Hematopoietic multipotent progenitor cell (in vitro differentiated cells): ENCODE measurements around the gene PARP16. TPM values are rescaled to one million over a fixed set of nuclear protein-coding genes. Genes with fewer than 3 reads are reported as not detected.
A peak's percentile ranks its signal among the peaks of the same experiment; 100 is the strongest.

Experiments
- DNase-seq, 3 donors: peaks; one replicate each; pipeline ENCODE4 v3.0.0-alpha.2; 2011 to 2015; ENCODE audit warnings: low read depth in 2 of 3, low spot score in 2 of 3
- total RNA-seq: library from RNA; depleted of rRNA; stranded (reverse); fragments of >200 nt; gene quantifications from one replicate; pipeline ENCODE4 v1.2.3, GENCODE V29; 2012

The PARP16 gene
- total RNA-seq, 1 donor: 13.7 TPM

DNA sequence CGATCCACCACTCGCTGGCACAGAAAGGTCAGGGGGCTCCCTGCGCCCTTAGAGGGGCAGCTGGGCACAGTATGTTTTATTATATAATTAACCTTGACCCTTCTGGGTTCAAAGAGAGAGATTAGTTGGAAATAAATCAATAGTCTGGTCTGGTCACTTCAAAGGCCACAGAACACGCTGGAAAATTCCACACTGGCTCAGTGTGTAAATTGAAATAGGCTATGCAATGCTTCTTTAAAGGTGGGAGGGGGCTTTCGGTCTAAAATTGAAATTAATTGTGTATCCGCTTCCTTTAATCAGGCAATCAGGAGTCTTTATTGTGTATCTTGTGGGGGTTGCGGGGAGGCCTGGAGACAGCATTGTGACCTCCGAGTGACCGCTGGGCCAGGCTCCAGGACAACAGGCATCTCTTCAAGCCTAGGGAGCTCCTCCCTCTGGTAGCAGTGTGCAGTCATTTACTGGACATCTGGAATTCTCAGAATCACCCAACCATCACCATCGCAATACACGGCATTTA lies 25.8 kb upstream of the PARP16 start:
- no peak for DNase-seq

DNA sequence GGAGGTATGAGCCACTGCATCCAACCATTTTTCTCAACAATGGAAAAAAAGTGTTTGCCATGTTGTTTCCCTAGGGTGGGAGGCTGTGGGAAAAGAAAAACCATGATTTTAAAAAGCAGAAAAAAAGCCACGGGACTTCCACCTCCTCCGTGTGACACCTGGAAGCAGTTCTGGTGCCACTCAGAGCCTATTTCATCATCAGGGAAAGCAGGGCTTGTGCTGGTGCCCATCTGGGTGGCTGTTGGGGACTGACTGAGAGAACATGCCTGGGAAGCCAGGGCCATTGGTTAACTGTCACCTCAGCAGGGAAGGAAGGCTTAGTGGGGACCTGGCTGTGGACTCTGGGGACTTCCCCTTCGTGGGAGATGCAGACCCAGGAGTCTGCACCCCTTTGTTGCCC lies 25.1 kb upstream of the PARP16 start:
- no peak for DNase-seq

DNA sequence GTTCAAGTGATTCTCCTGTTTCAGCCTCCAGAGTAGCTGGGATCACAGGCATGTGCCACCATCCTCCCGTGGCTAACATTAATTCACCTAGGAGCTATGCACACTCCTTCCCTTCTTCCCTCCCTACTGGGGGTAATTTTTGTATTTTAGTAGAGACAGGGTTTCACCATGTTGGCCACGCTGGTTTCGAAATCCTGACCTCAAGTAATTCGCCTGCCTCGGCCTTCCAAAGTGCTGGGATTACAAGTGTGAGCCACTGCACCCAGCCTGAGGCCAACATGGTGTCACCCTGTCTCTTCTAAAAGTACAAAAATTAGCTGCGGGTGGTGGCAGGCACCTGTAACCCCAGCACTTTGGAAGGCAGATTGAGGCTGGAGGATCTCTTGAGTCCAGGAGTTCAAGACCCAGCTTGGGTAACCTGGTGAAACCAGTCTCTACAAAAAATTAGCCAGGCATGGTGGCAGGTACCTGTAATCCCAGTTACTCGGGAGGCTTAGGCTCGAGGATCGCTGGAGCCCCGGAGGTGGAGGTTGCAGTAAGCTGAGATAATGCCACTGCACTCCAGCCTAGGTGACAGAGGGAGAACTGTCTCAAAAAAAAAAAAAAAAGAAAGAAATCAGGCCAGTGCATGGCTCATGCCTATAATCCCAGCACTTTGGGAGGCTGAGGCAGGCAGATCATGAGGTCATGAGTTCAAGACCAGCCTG lies 23.9 kb upstream of the PARP16 start:
- DNase-seq: no peak

DNA sequence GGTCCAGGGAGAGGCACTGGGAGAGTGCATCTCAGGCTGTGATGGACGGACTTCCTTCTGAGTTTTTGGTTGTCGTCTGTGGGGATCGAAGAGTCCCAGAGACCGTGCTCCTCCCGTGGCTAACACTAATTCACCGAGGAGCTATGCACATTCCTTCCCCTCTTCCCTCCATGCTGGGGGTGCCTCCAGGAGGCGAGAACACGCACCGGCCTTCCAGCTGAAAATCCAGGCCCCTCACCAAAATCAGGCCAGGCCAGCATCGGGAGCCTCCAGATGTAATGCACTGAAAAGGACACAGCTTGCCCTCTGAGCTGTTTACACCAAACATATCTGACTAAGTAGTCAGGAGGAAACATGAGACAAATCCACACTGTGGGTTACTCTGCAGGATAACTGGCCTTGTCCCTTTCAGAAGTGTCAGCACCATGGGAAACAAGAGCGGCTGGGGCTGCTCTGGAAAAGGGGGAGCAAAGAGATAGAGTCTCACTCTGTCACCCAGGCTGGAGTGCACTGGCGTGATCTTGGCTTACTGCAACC lies 23.3 kb upstream of the PARP16 start:
- no peak for DNase-seq

DNA sequence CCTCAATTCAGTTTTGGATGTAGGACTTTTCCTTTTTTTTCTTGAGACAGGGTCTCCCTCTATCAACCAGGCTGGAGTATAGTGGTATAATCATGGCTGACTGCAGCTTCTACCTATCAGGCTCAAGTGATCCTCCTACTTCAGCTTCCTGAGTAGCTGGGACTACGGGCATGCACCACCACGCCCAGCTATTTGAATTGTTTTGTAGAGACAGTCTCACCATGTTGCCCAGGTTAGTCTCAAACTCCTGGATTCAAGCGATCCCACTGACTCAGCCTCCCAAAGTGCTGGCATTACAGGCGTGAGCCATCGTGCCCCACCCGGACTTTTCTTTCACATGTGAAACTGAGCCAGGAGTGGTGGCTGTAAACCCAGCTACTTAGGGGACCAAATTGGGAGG lies 21.3 kb upstream of the PARP16 start:
- no peak for DNase-seq

DNA sequence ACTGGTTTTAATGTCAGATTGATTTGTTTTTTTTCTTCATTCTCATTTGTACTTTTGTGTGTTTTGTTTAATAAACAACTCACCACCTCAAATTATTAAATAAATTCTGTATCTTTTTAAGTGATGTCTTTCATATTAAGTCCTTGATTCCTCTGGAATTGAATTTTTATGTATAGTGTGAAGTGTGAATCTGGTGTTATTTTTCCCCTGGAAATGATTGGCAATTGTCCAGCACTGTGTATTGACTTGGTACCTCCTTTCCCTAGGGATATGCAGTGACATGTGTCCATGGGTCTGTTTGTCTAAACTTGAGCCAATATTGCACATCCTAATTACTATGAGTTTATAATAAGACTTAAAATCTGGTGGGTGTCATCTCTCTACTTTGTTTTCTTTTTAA lies 19.9 kb upstream of the PARP16 start:
- no peak for DNase-seq

DNA sequence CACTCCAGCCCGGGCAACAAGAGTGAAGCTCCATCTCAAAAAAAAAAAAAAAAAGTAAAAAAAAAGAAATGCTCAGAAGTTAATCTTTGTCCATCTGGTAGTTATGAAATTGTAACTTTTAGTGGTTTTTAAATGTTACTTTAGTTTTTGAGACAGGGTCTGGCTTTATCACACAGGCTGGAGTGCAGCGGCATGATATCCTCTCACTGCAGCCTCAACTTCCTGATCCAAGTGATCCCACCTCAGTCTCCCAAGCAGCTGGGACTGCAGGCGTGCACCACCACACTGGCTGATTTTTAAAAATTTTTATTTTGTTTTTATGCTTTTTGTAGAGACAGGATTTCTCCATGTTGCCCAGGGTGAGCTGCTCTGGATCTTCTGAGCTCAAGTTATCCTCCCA lies 19.1 kb upstream of the PARP16 start:
- DNase-seq: no peak

DNA sequence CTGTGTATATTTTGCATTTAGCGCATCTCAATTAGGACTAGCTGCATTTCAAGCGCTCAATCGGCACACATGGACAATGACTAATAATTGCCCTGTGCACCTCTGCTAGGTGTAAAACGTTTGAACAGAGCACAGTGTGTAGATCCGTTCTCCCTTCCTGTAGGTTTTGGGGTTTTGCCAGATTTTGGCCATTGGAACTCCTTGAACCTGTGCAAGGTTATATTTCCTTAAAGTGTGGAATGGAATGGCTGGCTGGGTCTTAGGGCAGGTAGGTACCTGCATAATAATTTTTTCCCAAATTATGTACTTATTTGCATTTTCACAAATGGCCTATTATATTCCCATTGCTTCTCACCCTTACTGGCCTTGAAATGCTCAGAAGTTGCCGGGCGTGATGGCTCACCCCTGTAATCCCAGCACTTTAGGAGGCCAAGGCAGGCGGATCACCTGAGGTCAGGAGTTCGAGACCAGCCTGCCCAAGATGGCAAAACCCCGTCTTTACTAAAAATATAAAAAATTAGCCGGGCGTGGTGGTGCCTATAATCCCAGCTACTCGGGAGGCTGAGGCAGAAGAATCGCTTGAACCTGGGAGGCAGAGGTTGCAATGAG lies 18.6 kb upstream of the PARP16 start:
- no peak for DNase-seq

DNA sequence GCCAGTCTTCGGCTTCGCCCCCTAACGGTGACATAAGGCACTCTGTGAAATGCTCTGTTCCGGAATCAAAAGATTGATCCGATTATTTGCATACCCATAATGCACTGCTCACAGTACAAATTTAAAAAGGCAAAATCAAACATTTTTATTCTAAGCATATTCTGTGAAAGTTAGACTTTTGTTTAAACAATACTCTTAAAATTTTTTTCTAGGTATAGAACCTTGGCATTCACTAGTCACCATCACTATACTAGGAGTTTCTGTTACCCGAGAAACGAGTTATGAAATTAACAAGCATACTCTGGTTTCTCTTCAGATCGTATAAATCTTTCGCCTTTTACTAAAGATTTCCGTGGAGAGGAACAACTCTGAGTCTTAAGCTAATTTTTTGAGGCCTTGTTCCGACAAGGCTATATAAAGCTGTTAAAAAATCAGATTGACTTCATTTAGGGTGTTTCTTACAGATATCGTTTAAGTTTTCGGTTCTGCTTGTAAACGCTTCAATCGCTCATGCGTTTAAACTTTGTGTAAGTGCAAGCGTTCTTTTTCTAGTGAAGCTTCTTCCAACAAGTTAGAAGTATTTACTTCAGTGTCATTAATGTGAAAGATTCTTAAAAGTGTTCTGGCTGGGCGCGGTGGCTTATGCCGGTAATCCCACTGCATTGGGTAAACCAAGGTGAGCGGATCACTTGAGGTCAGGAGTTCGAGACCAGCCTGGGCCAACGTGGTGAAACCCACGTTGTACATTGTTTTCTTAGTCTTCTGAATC lies 17.9 kb upstream of the PARP16 start, which contains the start of gene RNU5B-1:
Gene RNU5B-1, plus strand, starts transcription at position 297 of the 769 bp plus-strand sequence.
- DNase-seq: peak; percentile 73 to 94 (median 83)

DNA sequence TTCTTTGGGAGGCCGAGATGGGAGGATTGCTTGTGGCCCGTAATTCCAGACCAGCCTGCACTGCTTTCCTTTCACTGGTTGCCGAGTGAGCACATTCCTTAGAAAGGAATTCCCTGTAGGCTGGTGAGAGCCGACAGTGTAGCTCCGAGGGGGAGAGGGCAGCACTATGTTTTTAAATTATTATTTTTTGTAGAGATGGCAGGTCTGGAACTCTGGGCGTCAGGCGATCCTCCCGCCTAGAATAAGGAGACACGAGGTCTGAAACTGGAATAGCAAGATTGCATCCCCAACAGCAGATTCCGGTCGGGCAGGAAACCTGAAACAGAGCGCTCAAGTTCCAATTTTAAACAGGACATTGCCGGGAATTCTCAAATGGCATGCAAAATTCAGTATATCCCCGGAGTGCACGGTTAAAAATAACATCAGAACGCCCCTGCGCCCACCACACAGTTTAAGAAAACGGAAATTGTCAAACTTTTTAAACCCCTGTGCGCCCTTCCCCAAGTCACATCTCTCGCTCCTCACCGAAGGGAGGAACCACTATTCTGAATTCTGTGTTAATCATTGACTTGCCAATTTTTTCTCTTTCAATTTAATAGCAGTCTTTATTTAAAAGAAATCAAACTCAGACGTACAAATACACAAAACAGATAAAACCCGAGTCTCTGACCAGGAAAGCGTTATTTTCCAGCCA lies 17.2 kb upstream of the PARP16 start:
- DNase-seq: no peak

DNA sequence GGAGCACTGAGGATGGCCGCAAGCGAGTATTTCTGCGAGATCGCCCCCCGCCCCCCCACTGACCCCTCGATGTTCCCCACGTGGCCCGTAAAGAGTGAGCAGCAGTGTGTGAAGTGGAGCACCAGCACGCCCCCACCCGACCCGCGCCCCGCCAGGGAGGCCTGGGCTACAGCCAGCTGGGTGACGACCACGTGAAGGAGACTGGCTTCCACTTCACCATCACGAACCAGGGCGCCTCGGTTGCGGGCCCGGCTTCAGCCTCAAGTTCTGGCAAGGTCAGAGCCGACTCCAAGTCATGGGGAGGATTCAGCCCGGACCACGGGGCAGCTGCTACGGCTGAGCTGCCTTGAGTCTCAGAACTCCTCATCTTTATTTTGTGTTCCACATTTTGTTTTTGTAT lies 15.4 kb upstream of the PARP16 start:
- DNase-seq: no peak

DNA sequence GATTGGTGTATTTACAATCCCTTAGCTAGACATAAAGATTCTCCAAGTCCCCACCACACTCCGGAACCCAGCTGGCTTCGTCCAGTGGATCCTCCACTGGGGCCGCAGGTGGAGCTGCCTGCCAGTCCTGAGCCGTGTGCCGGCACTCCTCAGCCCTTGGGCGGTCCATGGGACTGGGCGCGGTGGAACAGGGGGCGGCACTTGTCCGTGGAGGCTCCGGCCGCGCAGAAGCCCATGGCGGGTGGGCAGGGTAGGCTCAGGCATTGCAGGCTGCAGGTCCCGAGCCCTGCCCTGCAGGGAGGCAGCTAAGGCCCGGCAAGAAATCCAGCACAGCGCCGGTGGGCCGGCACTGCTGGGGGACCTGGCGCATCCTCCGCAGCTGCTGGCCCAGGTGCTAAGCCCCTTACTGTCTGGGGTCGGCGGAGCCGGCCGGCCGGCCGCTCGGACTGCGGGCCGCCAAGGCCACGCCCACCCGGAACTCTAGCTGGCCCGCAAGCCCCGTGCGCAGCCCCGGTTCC lies 14.3 kb upstream of the PARP16 start:
- no peak for DNase-seq

DNA sequence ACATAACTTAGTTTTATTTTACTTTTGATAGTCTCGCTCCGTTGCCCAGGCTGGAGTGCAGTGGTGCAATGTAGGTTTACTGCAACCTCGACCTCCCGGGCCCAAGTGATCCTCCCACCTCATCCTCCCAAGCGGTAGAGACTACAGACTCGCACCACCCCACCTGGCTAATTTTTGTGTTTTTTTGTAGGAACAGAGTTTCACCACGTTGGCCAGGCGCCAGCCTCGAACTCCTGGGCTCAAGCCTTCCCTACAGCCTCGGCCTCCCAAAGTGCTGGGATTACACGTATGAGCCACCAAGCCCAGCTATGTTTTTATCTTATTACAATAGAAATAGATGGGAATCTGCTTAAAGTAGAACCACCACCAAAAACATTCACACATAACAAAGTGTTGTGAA lies 12.0 kb upstream of the PARP16 start:
- no peak for DNase-seq

DNA sequence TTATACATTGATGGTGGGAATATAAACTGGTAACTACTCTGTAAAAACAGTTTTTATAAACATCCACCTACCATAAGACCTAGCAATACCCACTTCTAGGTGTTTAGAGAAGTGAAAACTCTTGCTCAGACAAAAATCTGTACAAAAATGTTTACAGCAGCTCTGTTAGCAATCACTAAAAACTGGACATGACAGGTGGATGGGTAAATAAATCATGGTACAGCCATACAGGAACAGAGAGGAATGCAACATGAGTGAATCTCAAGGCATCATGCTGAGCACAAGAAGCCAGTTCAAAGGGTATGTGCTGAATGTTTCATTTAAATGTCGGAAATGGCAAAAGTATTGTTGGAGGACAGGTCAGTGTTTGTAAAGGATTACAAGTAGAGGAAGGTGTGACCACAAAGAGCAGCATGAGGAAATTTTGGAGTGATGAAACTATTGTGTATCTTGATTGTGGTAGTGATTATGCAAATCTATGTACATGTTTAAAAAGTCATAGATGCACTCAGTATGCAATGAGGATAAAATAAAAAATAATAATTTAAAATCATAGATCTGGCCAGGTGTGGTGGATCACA lies 6.3 kb upstream of the PARP16 start:
- no peak for DNase-seq

DNA sequence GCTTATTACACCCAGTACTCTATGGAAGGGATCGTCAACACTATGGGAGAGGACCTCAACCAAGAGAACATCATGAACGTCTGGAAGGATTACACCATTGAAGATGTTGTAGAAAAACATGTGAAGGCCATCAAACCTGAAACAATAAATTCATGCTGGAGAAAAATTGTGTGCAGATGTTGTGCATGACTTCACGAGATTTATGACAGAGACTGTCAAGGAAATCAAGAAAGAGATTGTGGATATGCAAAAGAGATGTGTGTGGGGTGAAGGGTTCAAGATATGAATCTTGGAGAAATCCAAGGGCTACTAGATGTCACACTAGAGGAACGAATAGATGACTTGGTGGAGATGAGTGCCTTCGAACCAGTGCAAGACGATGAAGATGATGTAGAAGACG lies 3.5 kb upstream of the PARP16 start:
- no peak for DNase-seq

DNA sequence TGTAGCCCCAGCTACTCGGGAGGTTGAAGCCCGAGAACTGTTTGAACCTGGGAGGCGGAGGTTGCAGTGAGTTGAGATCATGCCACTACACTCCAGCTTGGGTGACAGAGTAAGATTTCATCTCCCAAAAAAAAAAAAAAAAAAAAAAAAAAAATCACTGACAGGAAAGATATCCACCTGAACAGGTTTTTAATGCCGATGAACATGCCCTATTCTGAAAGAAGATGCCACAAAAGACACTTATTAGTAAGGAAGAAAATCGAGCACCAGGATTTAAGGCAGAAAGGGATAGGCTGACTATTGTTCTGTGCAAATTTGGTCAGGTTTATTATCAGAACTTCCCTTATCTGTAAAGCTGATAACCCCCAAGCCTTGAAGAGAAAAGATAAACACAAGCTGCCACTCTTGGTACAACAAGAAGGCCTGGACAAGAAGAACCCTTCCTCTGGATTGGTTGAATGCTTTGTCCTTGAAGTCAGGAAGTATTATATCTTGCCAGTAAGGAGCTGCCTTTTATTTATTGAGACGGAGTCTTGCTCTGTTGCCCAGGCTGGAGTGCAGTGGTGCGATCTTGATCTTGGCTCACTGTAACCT lies 2.7 kb upstream of the PARP16 start:
- no peak for DNase-seq

DNA sequence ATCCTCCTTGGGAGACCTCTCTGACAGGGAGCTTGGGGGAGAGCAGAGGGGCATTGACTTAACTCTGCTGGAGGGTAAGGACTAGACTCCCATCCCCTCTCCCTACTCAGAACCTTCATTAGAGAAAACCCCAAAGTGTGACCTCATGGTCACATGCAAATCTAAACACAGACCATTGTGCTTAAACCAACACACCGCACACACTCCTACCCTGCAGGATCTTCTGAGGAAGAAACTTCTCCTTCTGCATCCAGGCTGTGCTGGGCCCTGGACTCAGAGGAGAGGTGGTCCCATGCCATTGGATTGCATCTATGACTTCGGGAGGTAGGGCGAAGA lies 805 bp upstream of the PARP16 start:
- DNase-seq: peak in 1 of 3 donors; percentile 15

DNA sequence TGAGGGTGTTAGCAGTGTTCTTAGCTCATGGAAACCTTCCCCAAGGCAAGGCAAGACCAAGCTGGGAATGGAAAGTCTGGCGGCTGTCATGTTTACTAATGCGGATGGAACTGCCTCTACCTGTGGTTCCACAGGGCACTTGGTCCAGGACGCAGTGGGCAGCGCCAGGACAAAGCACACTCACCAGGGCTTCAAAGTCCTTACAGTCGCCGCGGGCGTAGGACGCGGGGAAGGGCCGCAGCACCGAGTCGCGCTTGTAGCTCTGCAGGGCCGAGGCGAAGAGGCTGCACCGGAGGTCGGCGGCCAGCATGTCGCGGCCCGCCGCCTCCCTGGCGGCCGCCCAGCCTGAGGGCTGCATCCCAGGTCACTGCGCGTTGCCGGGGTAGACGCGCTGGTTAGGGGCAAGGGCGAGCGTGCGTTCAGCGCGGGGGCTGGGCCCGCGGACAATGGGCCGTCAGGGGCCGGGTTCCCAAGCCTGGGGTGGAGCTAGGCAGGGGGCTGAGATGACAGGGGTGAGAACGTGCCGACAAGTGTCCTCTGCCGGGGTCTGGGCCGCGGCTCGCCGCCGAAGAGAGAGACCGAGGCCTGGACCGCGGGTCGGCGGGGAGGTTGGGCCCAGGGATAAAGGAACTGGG lies 497 bp downstream of the PARP16 start:
- DNase-seq: peak in 1 of 3 donors; percentile 31

DNA sequence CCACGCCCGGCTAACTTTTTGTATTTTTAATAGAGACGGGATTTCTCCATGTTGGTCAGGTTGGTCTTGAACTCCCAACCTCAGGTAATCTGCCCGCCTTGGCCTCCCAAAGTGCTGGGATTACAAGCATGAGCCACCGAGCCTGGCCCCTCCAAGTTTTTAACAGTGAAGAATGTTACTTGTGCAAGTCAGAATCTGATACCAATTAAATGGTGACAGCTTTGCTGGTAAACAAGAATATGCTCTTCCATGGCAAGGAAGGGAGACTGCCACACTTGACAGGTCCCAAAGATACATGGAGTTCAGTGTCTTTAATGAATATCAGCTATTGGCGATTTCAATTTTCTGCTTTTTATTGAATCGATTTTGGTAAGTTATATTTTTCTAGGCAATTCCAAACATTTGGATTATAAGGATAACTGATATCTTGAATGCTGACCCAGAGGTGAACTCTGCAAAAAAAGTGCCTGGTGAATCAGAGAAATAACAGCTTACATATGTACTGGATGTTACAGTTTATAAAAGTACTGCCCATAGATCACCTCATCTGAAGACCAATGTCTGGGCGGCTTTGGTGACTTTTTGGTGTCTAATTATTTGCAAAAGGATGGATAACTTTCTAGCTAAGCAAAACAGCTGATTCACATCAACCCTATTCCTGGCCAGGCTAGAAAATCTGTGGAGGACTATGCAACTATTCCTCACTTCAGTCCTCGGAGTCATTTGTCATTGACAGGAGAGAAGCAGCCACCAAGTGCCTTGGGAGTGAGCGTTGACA lies 1.2 kb downstream of the PARP16 start:
- no peak for DNase-seq
